ENCODE data around the gene RHBDF2.
A peak's percentile ranks its signal among the peaks of the same experiment; 100 is the strongest.
"Not testable (repeated sequence)": the region's sequence is repeated elsewhere in the genome, so short reads cannot be mapped to it uniquely, and the experiment has no call there.

The RHBDF2 gene

GRCh38 chr17:76541739-76542454 is 40.7 kb upstream of the RHBDF2 start:
- H3K4me3 Mint-ChIP-seq, result no peak overlapping the region
- H3K36me3 Mint-ChIP-seq, result no peaks in the 10 kb centered on the region
- H3K27ac Mint-ChIP-seq, result no peak overlapping the region
- H3K4me1 Mint-ChIP-seq (ENCODE audit: low read depth), result peaks cover 11% of the 10 kb centered on the region
- peaks cover 7% of the 10 kb centered on the region for H3K27me3 Mint-ChIP-seq
- no peaks in the 10 kb centered on the region for H3K9me3 Mint-ChIP-seq (ENCODE audit: low read depth)

- Mint-ChIP-seq H3K36me3 (no peaks in the 10 kb centered on the region), H3K27ac (no peak overlapping the region), H3K4me1 (ENCODE audit: low read depth) (peaks cover 8% of the 10 kb centered on the region), H3K4me3 (no peak overlapping the region), H3K27me3 (peaks cover 7% of the 10 kb centered on the region), H3K9me3 (ENCODE audit: low read depth) (no peaks in the 10 kb centered on the region)
Observed at GRCh38 chr17:76540381-76541300, 39.4 kb upstream of the RHBDF2 start.

GRCh38 chr17:76539631-76540271 is 38.5 kb upstream of the RHBDF2 start, which contains the start of gene PRCD:
Gene PRCD, plus strand, starts transcription at chr17:76540044. Its CDS starts 98 bp downstream, at chr17:76540142.
- Mint-ChIP-seq H3K4me3 (peak within 1 kb of the TSS; percentile 72), H3K36me3 (no peaks in the 10 kb centered on the region), H3K27ac (no peak within 1 kb of the TSS), H3K27me3 (peaks cover 7% of the 10 kb centered on the region), H3K9me3 (ENCODE audit: low read depth) (no peaks in the 10 kb centered on the region), H3K4me1 (ENCODE audit: low read depth) (peaks cover 8% of the 10 kb centered on the region)

- Mint-ChIP-seq H3K4me1 (ENCODE audit: low read depth) (peaks cover 8% of the 10 kb centered on the region), H3K27ac (no peak overlapping the region), H3K4me3 (peak overlapping the region; percentile 72), H3K9me3 (ENCODE audit: low read depth) (no peaks in the 10 kb centered on the region), H3K27me3 (peaks cover 7% of the 10 kb centered on the region), H3K36me3 (no peaks in the 10 kb centered on the region)
Observed at GRCh38 chr17:76538941-76539570, 37.8 kb upstream of the RHBDF2 start.

- Mint-ChIP-seq H3K4me3 (peak overlapping the region; percentile 72), H3K27ac (no peak overlapping the region), H3K9me3 (ENCODE audit: low read depth) (no peaks in the 10 kb centered on the region), H3K36me3 (no peaks in the 10 kb centered on the region), H3K27me3 (peaks cover 7% of the 10 kb centered on the region), H3K4me1 (ENCODE audit: low read depth) (peaks cover 8% of the 10 kb centered on the region)
Observed at GRCh38 chr17:76538281-76538931, 37.2 kb upstream of the RHBDF2 start.

- Mint-ChIP-seq H3K27ac (no peak within 1 kb of the TSS), H3K27me3 (peaks cover 7% of the 10 kb centered on the region), H3K4me1 (ENCODE audit: low read depth) (peaks cover 8% of the 10 kb centered on the region), H3K36me3 (no peaks in the 10 kb centered on the region), H3K4me3 (peak within 1 kb of the TSS; percentile 72), H3K9me3 (ENCODE audit: low read depth) (no peaks in the 10 kb centered on the region)
Observed at GRCh38 chr17:76537578-76538280, 36.5 kb upstream of the RHBDF2 start, which contains the start of gene CYGB. Gene CYGB, minus strand, starts transcription at chr17:76537709. Its CDS starts 167 bp downstream, at chr17:76537542.

GRCh38 chr17:76537288-76537577 is 36.0 kb upstream of the RHBDF2 start:
- no peaks in the 10 kb centered on the region for H3K36me3 Mint-ChIP-seq
- peaks cover 7% of the 10 kb centered on the region for H3K27me3 Mint-ChIP-seq
- no peaks in the 10 kb centered on the region for H3K9me3 Mint-ChIP-seq (ENCODE audit: low read depth)
- H3K4me1 Mint-ChIP-seq (ENCODE audit: low read depth), result peaks cover 8% of the 10 kb centered on the region
- peak overlapping the region; percentile 56 for H3K4me3 Mint-ChIP-seq
- no peak overlapping the region for H3K27ac Mint-ChIP-seq

GRCh38 chr17:76536511-76537287 is 35.5 kb upstream of the RHBDF2 start:
- H3K36me3 Mint-ChIP-seq, result no peaks in the 10 kb centered on the region
- H3K4me3 Mint-ChIP-seq, result peak overlapping the region; percentile 57
- peaks cover 13% of the 10 kb centered on the region for H3K4me1 Mint-ChIP-seq (ENCODE audit: low read depth)
- H3K27me3 Mint-ChIP-seq, result peaks cover 5% of the 10 kb centered on the region
- no peak overlapping the region for H3K27ac Mint-ChIP-seq
- no peaks in the 10 kb centered on the region for H3K9me3 Mint-ChIP-seq (ENCODE audit: low read depth)

- Mint-ChIP-seq H3K36me3 (no peaks in the 10 kb centered on the region), H3K4me3 (peak overlapping the region; percentile 23), H3K27ac (no peak overlapping the region), H3K27me3 (peaks cover 5% of the 10 kb centered on the region), H3K4me1 (ENCODE audit: low read depth) (peaks cover 15% of the 10 kb centered on the region), H3K9me3 (ENCODE audit: low read depth) (no peaks in the 10 kb centered on the region)
Observed at GRCh38 chr17:76535788-76536510, 34.7 kb upstream of the RHBDF2 start.

GRCh38 chr17:76534831-76535732 is 33.9 kb upstream of the RHBDF2 start:
- H3K36me3 Mint-ChIP-seq, result no peaks in the 10 kb centered on the region
- no peak overlapping the region for H3K27ac Mint-ChIP-seq
- H3K9me3 Mint-ChIP-seq (ENCODE audit: low read depth), result no peaks in the 10 kb centered on the region
- H3K27me3 Mint-ChIP-seq, result peaks cover 5% of the 10 kb centered on the region
- H3K4me1 Mint-ChIP-seq (ENCODE audit: low read depth), result peaks cover 22% of the 10 kb centered on the region
- H3K4me3 Mint-ChIP-seq, result no peak overlapping the region

- peaks cover 20% of the 10 kb centered on the region for H3K4me1 Mint-ChIP-seq (ENCODE audit: low read depth)
- not testable (repeated sequence) for H3K27me3 Mint-ChIP-seq; H3K9me3 Mint-ChIP-seq (ENCODE audit: low read depth); H3K4me3 Mint-ChIP-seq; H3K27ac Mint-ChIP-seq; H3K36me3 Mint-ChIP-seq
Observed at GRCh38 chr17:76533640-76534359, 32.6 kb upstream of the RHBDF2 start.

Measured in activated naive CD8-positive, alpha-beta T cell (primary cell).